GM23248 (cell line): ENCODE measurements around the gene TMEM178B. TPM values are rescaled to one million over a fixed set of nuclear protein-coding genes. Genes with fewer than 3 reads are reported as not detected.
"Not testable (repeated sequence)": the region's sequence is repeated elsewhere in the genome, so short reads cannot be mapped to it uniquely, and the experiment has no call there.

ENCODE experiments used
- DNase-seq: peaks from one replicate; pipeline ENCODE4 v3.0.0-alpha.2; 2015
- H2AFZ ChIP-seq: fragments of 200-600 bp; sonication (generic); 2 replicates; pipeline ENCODE4 v1.6.1; 2016; ENCODE audit warnings: antibody characterized with exemption
- H3F3A ChIP-seq: fragments of 200-600 bp; sonication (generic); 2 replicates; pipeline ENCODE4 v1.6.1; 2016; ENCODE audit warnings: mild to moderate bottlenecking, antibody characterized with exemption, mixed run types; ENCODE audit not compliant: insufficient read depth
- H3K27ac ChIP-seq: fragments of 200-600 bp; sonication (generic); 2 replicates; pipeline ENCODE4 v1.5.1; 2016; ENCODE audit warnings: mild to moderate bottlenecking
- H3K27me3 ChIP-seq: fragments of 200-600 bp; sonication (generic); replicated peaks from 2 replicates; pipeline ENCODE4 v1.6.1; 2016; ENCODE audit warnings: mild to moderate bottlenecking; ENCODE audit not compliant: insufficient read depth
- H3K36me3 ChIP-seq: fragments of 200-600 bp; sonication (generic); 2 replicates; pipeline ENCODE4 v1.6.1; 2016; ENCODE audit warnings: low read depth, mild to moderate bottlenecking
- H3K4me1 ChIP-seq: fragments of 200-600 bp; sonication (generic); 2 replicates; pipeline ENCODE4 v1.6.1; 2016; ENCODE audit warnings: mild to moderate bottlenecking; ENCODE audit not compliant: insufficient read depth
- H3K4me2 ChIP-seq: fragments of 200-600 bp; sonication (generic); one replicate; pipeline ENCODE4 v1.6.1; 2016; ENCODE audit warnings: mild to moderate bottlenecking; ENCODE audit not compliant: unreplicated experiment
- H3K4me3 ChIP-seq: fragments of 200-600 bp; sonication (generic); 2 replicates; pipeline ENCODE4 v1.5.1; 2016; ENCODE audit warnings: mild to moderate bottlenecking
- H3K79me2 ChIP-seq: fragments of 200-600 bp; sonication (generic); 2 replicates; pipeline ENCODE4 v1.6.1; 2016; ENCODE audit warnings: mild to moderate bottlenecking; ENCODE audit not compliant: insufficient read depth
- H3K9ac ChIP-seq: fragments of 200-600 bp; sonication (generic); 2 replicates; pipeline ENCODE4 v1.6.1; 2016; ENCODE audit warnings: mild to moderate bottlenecking
- H3K9me2 ChIP-seq: fragments of 200-600 bp; sonication (generic); 2 replicates; pipeline ENCODE4 v1.6.1; 2016; ENCODE audit warnings: mixed run types, mild to moderate bottlenecking, moderate library complexity; ENCODE audit not compliant: insufficient read depth
- H3K9me3 ChIP-seq: fragments of 200-600 bp; sonication (generic); one replicate; pipeline ENCODE4 v1.6.1; 2017; ENCODE audit warnings: low read depth
- H4K20me1 ChIP-seq: fragments of 200-600 bp; sonication (generic); 2 replicates; pipeline ENCODE4 v1.6.0; 2016; ENCODE audit not compliant: insufficient read depth
- EZH2 ChIP-seq: fragments of 200-600 bp; sonication (generic); IDR thresholded peaks from 2 replicates; pipeline ENCODE4 v1.6.1; 2018; ENCODE audit warnings: antibody characterized with exemption, mild to moderate bottlenecking; ENCODE audit not compliant: insufficient read depth, poor library complexity, severe bottlenecking
- EZH2phosphoT487 ChIP-seq: fragments of 200-600 bp; sonication (generic); IDR thresholded peaks from 2 replicates; pipeline ENCODE4 v1.6.1; 2018; ENCODE audit warnings: antibody characterized with exemption, moderate library complexity, mild to moderate bottlenecking, low read depth; ENCODE audit not compliant: insufficient read depth
- WGBS, 2 experiments: methylation state at CpG; one replicate each; pipeline ENCODE4 v1.1.6; 2015 to 2017; ENCODE audit warnings: low lambda C conversion rate in 2 of 2, low coverage in 1 of 2; ENCODE audit errors: missing lambda C conversion rate in 2 of 2; 5-methylcytosine and 5-hydroxymethylcytosine counted together
- in situ Hi-C: fragments of 300-500 bp; cut with MboI; formaldehyde crosslinking; loops from 2 replicates; pipeline ENCODE4 v1.15.0; 2020
- polyA plus RNA-seq: library from polyadenylated mRNA; unstranded; fragments of >200 nt; fragmentation: Nextera tagmentation; extraction: Ambion mirVana; gene quantifications from 2 replicates; pipeline ENCODE4 v1.2.1, GENCODE V29; 2016
- total RNA-seq: library from RNA; depleted of rRNA; stranded (reverse); fragments of >200 nt; shearing (Covaris generic); gene quantifications from 2 replicates; pipeline ENCODE4 v1.2.3, GENCODE V29; 2014

The TMEM178B gene
- total and polyA plus RNA-seq, 2 experiments from 2014 or later: 0.05 to 0.22 TPM

- Histone ChIP-seq H3K27ac (no peak overlapping the region), H4K20me1 (no peaks in the 10 kb centered on the region)
- 22 to 30% methylated on average over 7 of the region's 7 CpGs for WGBS, 2 experiments
These were observed 27.8 kb upstream of the TMEM178B start for GRCh38 chr7:141045842-141046620.

GRCh38 chr7:141053626-141054025 lies 20.2 kb upstream of the TMEM178B start:
- DNase-seq: no peak
- Histone ChIP-seq H3K4me2 (no peak overlapping the region), H4K20me1 (no peaks in the 10 kb centered on the region), H3F3A (no peaks in the 10 kb centered on the region), H3K4me1 (no peaks in the 10 kb centered on the region), H3K9me3 (no peaks in the 10 kb centered on the region), H2AFZ (no peak overlapping the region), H3K27ac (no peak overlapping the region), H3K27me3 (no peaks in the 10 kb centered on the region), H3K9ac (no peak overlapping the region), H3K9me2 (no peaks in the 10 kb centered on the region), H3K79me2 (no peaks in the 10 kb centered on the region), H3K4me3 (no peak overlapping the region), H3K36me3 (no peaks in the 10 kb centered on the region)
- no peak for TF ChIP-seq EZH2phosphoT487
- TF ChIP-seq EZH2: no peak
- in situ Hi-C loops: no loop called here
- 36 to 46% methylated on average over 9 of the region's 9 CpGs for WGBS, 2 experiments

More at GRCh38 chr7:141045842-141046620, 27.8 kb upstream of the TMEM178B start:
- Histone ChIP-seq H3K36me3 (no peaks in the 10 kb centered on the region), H3K9me3 (no peaks in the 10 kb centered on the region), H3F3A (no peaks in the 10 kb centered on the region), H3K27me3 (no peaks in the 10 kb centered on the region), H3K9ac (no peak overlapping the region), H3K79me2 (no peaks in the 10 kb centered on the region), H3K4me2 (no peak overlapping the region), H3K4me3 (no peak overlapping the region), H3K9me2 (no peaks in the 10 kb centered on the region), H2AFZ (no peak overlapping the region), H3K4me1 (no peaks in the 10 kb centered on the region)
- DNase-seq: peak; percentile 60
- in situ Hi-C loops: no loop called here
- TF ChIP-seq EZH2 (no peak), EZH2phosphoT487 (no peak)

GRCh38 chr7:141055146-141055545 lies 18.7 kb upstream of the TMEM178B start:
- Histone ChIP-seq H3K9ac (no peak overlapping the region), H3K9me3 (no peaks in the 10 kb centered on the region), H3K4me3 (no peak overlapping the region), H4K20me1 (no peaks in the 10 kb centered on the region), H3K4me1 (no peaks in the 10 kb centered on the region), H3F3A (no peaks in the 10 kb centered on the region), H2AFZ (no peak overlapping the region), H3K9me2 (no peaks in the 10 kb centered on the region), H3K27ac (no peak overlapping the region), H3K36me3 (no peaks in the 10 kb centered on the region), H3K4me2 (no peak overlapping the region), H3K79me2 (no peaks in the 10 kb centered on the region), H3K27me3 (no peaks in the 10 kb centered on the region)
- in situ Hi-C loops: no loop called here
- no peak for DNase-seq
- WGBS, 2 experiments: 17 to 19% methylated on average over 4 of the region's 4 CpGs
- TF ChIP-seq EZH2phosphoT487 (no peak), EZH2 (no peak)

GRCh38 chr7:141057788-141058187 lies 16.1 kb upstream of the TMEM178B start:
- H3K4me1 ChIP-seq: no peaks in the 10 kb centered on the region
- H2AFZ ChIP-seq: no peak overlapping the region
- H3K9ac ChIP-seq: no peak overlapping the region
- no peaks in the 10 kb centered on the region for H3K27me3 ChIP-seq
- H3K9me3 ChIP-seq: no peaks in the 10 kb centered on the region
- DNase-seq: no peak
- H3K4me3 ChIP-seq: no peak overlapping the region
- 17 to 28% methylated on average over 3 of the region's 3 CpGs for WGBS, 2 experiments
- no peaks in the 10 kb centered on the region for H3K36me3 ChIP-seq
- no peaks in the 10 kb centered on the region for H3F3A ChIP-seq
- no peak overlapping the region for H3K27ac ChIP-seq
- no peaks in the 10 kb centered on the region for H3K79me2 ChIP-seq
- H4K20me1 ChIP-seq: no peaks in the 10 kb centered on the region
- H3K9me2 ChIP-seq: no peaks in the 10 kb centered on the region
- H3K4me2 ChIP-seq: no peak overlapping the region
- no peak for TF ChIP-seq EZH2phosphoT487
- TF ChIP-seq EZH2: no peak
- in situ Hi-C loops: no loop called here

- H3K9me2 ChIP-seq, H2AFZ ChIP-seq, H3K79me2 ChIP-seq, H4K20me1 ChIP-seq, H3K4me3 ChIP-seq, H3K9me3 ChIP-seq, H3K36me3 ChIP-seq, H3F3A ChIP-seq, in situ Hi-C loops, H3K4me2 ChIP-seq, H3K9ac ChIP-seq, H3K27ac ChIP-seq, DNase-seq, H3K4me1 ChIP-seq: not testable (repeated sequence)
- H3K27me3 ChIP-seq: peaks cover 10% of the 10 kb centered on the region
- WGBS, 2 experiments: 34 to 48% methylated on average over 8 to 9 of the region's 16 CpGs
These were observed 6.0 kb upstream of the TMEM178B start for GRCh38 chr7:141067856-141068255.
